Stimulated activated CD4-positive, alpha-beta T cell treated with anti-CD3 and anti-CD28 coated beads, Interleukin-1b, Interleukin-23, amount 100 ng/mL, for 4 hours (primary cell): ENCODE measurements around the gene TNFRSF9.
A peak's percentile ranks its signal among the peaks of the same experiment; 100 is the strongest.
"Not testable (repeated sequence)": the region's sequence is repeated elsewhere in the genome, so short reads cannot be mapped to it uniquely, and the experiment has no call there.

Experiments
- DNase-seq, 2 donors: peaks; one replicate each; pipeline ENCODE4 v3.0.0-alpha.2; 2020; ENCODE audit warnings: low read depth in 2 of 2

The TNFRSF9 gene

GRCh38 chr1:7961216-7962013 is 20.8 kb upstream of the TNFRSF9 start, which contains the start of gene PARK7:
TSS of gene PARK7 (plus strand) at chr1:7961711. CDS start at chr1:7962786, 1,075 bp downstream.
- peak; percentile 99 for DNase-seq

- DNase-seq = no peak
These were observed 20.2 kb upstream of the TNFRSF9 start for GRCh38 chr1:7960867-7961215.

GRCh38 chr1:7960165-7960564 is 19.5 kb upstream of the TNFRSF9 start:
- DNase-seq = no peak

- no peak for DNase-seq
These were observed 15.8 kb upstream of the TNFRSF9 start for GRCh38 chr1:7956218-7957032.

GRCh38 chr1:7954683-7955082 is 14.0 kb upstream of the TNFRSF9 start:
- DNase-seq = no peak

- peak; percentile 75 to 79 for DNase-seq
These were observed 13.4 kb upstream of the TNFRSF9 start for GRCh38 chr1:7953850-7954609.

- not testable (repeated sequence) for DNase-seq
These were observed 12.2 kb upstream of the TNFRSF9 start for GRCh38 chr1:7952791-7953190.

GRCh38 chr1:7948960-7949359 is 8.3 kb upstream of the TNFRSF9 start:
- peak in 1 of 2 donors; percentile 45 for DNase-seq

- no peak for DNase-seq
These were observed 2.6 kb upstream of the TNFRSF9 start for GRCh38 chr1:7943251-7943650.

- peak in 1 of 2 donors; percentile 27 for DNase-seq
These were observed 1.7 kb upstream of the TNFRSF9 start for GRCh38 chr1:7942214-7942921.

GRCh38 chr1:7941437-7941793 is 776 bp upstream of the TNFRSF9 start:
- no peak for DNase-seq

- DNase-seq = no peak
These were observed 605 bp downstream of the TNFRSF9 start for GRCh38 chr1:7940034-7940433.

- no peak for DNase-seq
These were observed 2.6 kb downstream of the TNFRSF9 start for GRCh38 chr1:7938070-7938469.

GRCh38 chr1:7932524-7933138 is 8.0 kb downstream of the TNFRSF9 start:
- DNase-seq = no peak

- DNase-seq = no peak
These were observed 9.2 kb downstream of the TNFRSF9 start for GRCh38 chr1:7931446-7931812.

- DNase-seq = no peak
These were observed 9.8 kb downstream of the TNFRSF9 start for GRCh38 chr1:7930645-7931445.

- DNase-seq = no peak
These were observed 11.0 kb downstream of the TNFRSF9 start for GRCh38 chr1:7929637-7930036.

GRCh38 chr1:7928247-7928646 is 12.4 kb downstream of the TNFRSF9 start:
- DNase-seq = no peak

- not testable (repeated sequence) for DNase-seq
These were observed 13.6 kb downstream of the TNFRSF9 start for GRCh38 chr1:7927061-7927460.

- no peak for DNase-seq
These were observed 18.3 kb downstream of the TNFRSF9 start for GRCh38 chr1:7922301-7922700.
